ENCODE results near the gene MVD. TPM values are rescaled to one million over a fixed set of nuclear protein-coding genes. Genes with fewer than 3 reads are reported as not detected.
A peak's percentile ranks its signal among the peaks of the same experiment; 100 is the strongest.

Gene MVD
- 7.0 and 7.4 TPM in 2 replicates for total RNA-seq (2014; rRNA removed; shearing (Covaris generic))
- polyA plus RNA-seq (2014; cell fraction: nucleus; rRNA removed), result 82.7 and 102 TPM in 2 replicates

- peak; percentile 92 for DNase-seq (ENCODE audit: extremely low read depth, low read depth)
Measured at GRCh38 chr16:88662843-88663606, at the start of gene MVD. Gene MVD, minus strand, starts transcription at chr16:88663091. Its CDS starts 11 bp downstream, at chr16:88663080.

GRCh38 chr16:88712362-88712979, 49.6 kb upstream of the MVD start:
- DNase-seq (ENCODE audit: extremely low read depth, low read depth), result no peak

GRCh38 chr16:88711750-88712340, 49.0 kb upstream of the MVD start:
- DNase-seq (ENCODE audit: extremely low read depth, low read depth), result no peak

- no peak for DNase-seq (ENCODE audit: extremely low read depth, low read depth)
Measured at GRCh38 chr16:88710556-88710955, 47.7 kb upstream of the MVD start.

- no peak for DNase-seq (ENCODE audit: extremely low read depth, low read depth)
Measured at GRCh38 chr16:88706965-88707826, 44.3 kb upstream of the MVD start.

GRCh38 chr16:88706229-88706964, 43.5 kb upstream of the MVD start, which contains the start of the genes CTU2 and RNF166:
Gene CTU2, plus strand, starts transcription at chr16:88706503. Its CDS starts 28 bp downstream, at chr16:88706531.
Gene RNF166, minus strand, starts transcription at chr16:88706408. Its CDS starts 83 bp downstream, at chr16:88706325.
- peak; percentile 73 for DNase-seq (ENCODE audit: extremely low read depth, low read depth)

GRCh38 chr16:88705801-88706228, 42.9 kb upstream of the MVD start:
- DNase-seq (ENCODE audit: extremely low read depth, low read depth), result no peak

GRCh38 chr16:88705076-88705684, 42.3 kb upstream of the MVD start:
- no peak for DNase-seq (ENCODE audit: extremely low read depth, low read depth)

GRCh38 chr16:88703486-88704309, 40.8 kb upstream of the MVD start:
- no peak for DNase-seq (ENCODE audit: extremely low read depth, low read depth)

- no peak for DNase-seq (ENCODE audit: extremely low read depth, low read depth)
Measured at GRCh38 chr16:88702371-88703210, 39.7 kb upstream of the MVD start.

- no peak for DNase-seq (ENCODE audit: extremely low read depth, low read depth)
Measured at GRCh38 chr16:88701581-88702370, 38.9 kb upstream of the MVD start.

GRCh38 chr16:88700636-88701482, 38.0 kb upstream of the MVD start:
- no peak for DNase-seq (ENCODE audit: extremely low read depth, low read depth)

- DNase-seq (ENCODE audit: extremely low read depth, low read depth), result no peak
Measured at GRCh38 chr16:88700322-88700635, 37.4 kb upstream of the MVD start.

GRCh38 chr16:88699180-88699579, 36.3 kb upstream of the MVD start:
- DNase-seq (ENCODE audit: extremely low read depth, low read depth), result no peak

- no peak for DNase-seq (ENCODE audit: extremely low read depth, low read depth)
Measured at GRCh38 chr16:88698646-88699045, 35.8 kb upstream of the MVD start.
